Ishikawa (cell line): ENCODE results near the gene DNMT3A.

Experiments used
- CEBPB ChIP-seq: IDR thresholded peaks from 2 replicates; pipeline ENCODE4 v1.6.1; 2012
- CREB1 ChIP-seq: IDR thresholded peaks from 2 replicates; pipeline ENCODE4 v1.6.1; 2012; ENCODE audit warnings: low read depth
- EGR1 ChIP-seq: IDR thresholded peaks from 2 replicates; pipeline ENCODE4 v1.6.1; 2012
- EP300 ChIP-seq: IDR thresholded peaks from 2 replicates; pipeline ENCODE4 v1.6.1; 2012; ENCODE audit warnings: borderline replicate concordance
- NFIC ChIP-seq: IDR thresholded peaks from 2 replicates; pipeline ENCODE4 v1.6.1; 2012
- TEAD4 ChIP-seq: IDR thresholded peaks from 2 replicates; pipeline ENCODE4 v1.6.1; 2012
- YY1 ChIP-seq: IDR thresholded peaks from 2 replicates; pipeline ENCODE4 v1.6.1; 2012; ENCODE audit warnings: low read depth
- TF ChIP-seq, protein P1 (sequence below): IDR thresholded peaks from 2 replicates; pipeline ENCODE4 v1.6.1; 2012
- TF ChIP-seq, protein P2 (sequence below): IDR thresholded peaks from 2 replicates; pipeline ENCODE4 v1.6.1; 2012

- TF ChIP-seq NFIC, result no peak
- TF ChIP-seq, protein P1, sequence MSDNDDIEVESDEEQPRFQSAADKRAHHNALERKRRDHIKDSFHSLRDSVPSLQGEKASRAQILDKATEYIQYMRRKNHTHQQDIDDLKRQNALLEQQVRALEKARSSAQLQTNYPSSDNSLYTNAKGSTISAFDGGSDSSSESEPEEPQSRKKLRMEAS, result no peak
- no peak for TF ChIP-seq EP300
- TF ChIP-seq TEAD4, result no peak
- no peak for TF ChIP-seq CREB1
- TF ChIP-seq YY1, result no peak
- TF ChIP-seq CEBPB, result no peak
- TF ChIP-seq, protein P2, sequence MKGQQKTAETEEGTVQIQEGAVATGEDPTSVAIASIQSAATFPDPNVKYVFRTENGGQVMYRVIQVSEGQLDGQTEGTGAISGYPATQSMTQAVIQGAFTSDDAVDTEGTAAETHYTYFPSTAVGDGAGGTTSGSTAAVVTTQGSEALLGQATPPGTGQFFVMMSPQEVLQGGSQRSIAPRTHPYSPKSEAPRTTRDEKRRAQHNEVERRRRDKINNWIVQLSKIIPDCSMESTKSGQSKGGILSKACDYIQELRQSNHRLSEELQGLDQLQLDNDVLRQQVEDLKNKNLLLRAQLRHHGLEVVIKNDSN, result no peak
- no peak for TF ChIP-seq EGR1
Observed at GRCh38 chr2:25374411-25374810, 32.7 kb upstream of the DNMT3A start.
